GM20431 (cell line): Measurements from ENCODE around the gene GPC6.

ENCODE experiments used
- in situ Hi-C: fragments of 300-500 bp; cut with MseI, MboI; formaldehyde crosslinking; loops from one replicate; pipeline ENCODE4 v1.15.0; 2020; ENCODE audit warnings: low sequenced_read_pairs; ENCODE audit not compliant: unreplicated experiment

GPC6 gene

DNA sequence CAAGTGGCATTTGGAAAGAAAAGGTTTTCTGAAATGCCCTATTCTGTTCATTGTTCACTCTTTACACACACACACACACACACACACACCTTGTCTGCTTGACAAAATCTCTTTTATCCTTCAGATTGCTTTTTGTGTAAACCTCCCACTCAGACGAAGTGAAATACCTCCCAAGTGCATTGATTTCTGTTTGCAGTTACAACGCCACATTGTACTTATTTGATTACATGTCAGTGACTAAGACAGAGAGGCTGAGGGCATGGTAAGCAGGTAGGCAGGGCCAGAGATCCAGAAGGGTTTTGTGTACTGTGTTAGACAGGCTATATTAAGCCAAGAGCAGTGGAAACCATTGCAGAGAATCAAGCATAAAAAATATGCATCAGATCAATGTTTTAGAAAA lies 561.8 kb downstream of the GPC6 start:
- in situ Hi-C loops, result no loop called here

DNA sequence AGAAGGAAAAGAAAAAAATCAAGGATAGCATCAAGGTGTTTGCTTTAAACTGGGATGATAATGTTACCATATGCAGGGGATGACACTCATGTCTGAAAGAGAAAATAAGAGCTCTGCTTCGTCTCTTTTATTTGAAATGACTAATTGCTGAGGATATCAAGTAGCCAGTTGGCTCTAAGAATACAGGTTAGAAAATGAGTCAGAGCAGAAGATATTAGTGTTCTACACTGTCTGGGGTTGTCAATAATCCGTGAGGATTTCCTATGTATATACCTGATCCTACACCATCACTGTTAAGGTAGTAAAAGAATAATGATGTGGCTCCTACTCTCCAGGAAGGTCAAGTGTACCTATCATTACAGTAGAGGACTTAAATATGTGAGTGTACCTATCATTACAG lies 562.5 kb downstream of the GPC6 start:
- in situ Hi-C loops, result no loop called here

DNA sequence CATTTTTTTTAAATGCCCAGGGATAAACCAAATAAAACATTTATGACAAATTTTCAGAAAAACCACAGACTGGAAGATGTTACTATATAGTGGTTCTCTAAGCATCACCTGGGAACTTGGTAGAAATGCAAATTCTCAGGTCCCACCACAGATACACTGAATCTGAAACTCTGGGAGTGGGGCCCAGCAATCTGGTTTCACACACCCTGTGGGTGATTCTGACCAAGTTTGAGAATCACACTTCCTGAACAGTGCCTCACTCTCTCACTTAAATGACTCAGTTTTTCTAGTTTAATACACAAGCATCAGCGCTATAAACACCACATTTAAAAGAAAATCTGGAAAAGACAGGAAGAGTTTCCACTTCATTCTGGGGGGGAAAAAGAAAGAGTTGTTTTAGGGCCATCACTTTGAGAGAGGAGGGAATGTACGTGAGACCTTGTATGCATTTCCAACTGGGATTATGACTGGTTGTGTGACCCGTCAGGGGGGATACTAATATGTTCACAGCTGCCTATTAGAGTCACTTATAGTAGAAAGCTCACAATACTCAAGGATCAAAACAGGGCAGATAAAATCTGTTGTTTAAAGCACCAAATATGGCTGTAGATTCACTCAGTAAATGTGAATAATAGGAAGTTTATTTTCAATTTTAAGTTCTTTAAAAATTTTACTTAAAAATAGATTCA lies 567.7 kb downstream of the GPC6 start:
- in situ Hi-C loops, result no loop called here

DNA sequence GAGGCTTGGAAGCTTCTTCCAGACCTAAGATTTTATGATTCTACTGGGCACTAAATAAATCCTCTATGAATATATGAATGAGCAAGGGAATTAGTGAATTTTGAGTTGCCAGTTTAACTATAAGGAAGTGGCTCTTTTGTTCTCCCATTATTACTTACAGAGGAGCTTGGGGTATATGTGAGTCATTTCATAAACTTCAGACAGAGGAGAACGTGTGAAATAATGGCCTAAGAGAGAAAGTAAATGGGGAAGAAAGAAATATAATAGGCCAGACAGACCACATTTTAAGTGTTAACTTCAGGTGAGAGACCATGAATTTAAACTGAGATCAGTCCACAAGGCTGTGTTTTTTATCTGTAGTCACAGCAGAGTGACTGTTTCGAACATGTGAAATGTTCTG lies 570.9 kb downstream of the GPC6 start:
- in situ Hi-C loops, result no loop called here

DNA sequence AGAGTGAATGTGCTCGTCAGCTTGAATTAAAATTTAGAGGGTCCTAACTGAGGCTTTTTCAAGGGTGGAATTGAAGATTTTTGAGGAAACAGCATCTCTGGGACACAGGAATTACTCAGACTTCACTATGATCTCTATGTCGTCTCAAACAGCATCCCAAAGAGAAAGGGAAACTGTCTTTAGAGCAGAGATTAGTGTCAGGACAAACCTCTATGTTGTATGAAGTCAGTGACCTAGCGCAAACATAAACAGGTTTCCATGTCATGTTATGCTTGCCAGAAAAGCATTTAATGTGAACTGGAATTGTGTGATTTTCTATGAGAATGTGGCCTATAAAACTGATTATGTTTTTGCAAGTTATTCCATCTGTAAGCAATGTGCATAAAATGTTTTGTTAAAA lies 573.7 kb downstream of the GPC6 start:
- in situ Hi-C loops, result no loop called here

DNA sequence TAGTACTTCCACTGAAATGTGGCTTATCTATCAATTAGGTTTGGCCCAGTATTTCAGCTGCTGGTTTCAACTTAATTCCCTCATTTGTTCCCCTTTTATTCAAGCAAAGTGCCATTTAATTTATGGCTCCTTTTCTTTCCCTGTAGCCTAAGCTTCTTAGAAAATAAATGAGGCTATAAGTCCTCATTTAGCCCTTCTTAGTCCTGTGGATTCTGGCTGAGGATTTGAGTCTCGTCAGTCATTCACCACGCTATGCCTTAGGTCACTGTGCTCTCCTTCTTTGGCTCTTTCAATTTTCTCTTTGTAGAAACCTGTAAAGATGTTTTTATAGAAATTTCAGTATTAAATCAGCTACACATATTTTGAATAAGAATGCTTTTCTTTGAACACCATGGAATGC lies 579.1 kb downstream of the GPC6 start:
- in situ Hi-C loops, result no loop called here

DNA sequence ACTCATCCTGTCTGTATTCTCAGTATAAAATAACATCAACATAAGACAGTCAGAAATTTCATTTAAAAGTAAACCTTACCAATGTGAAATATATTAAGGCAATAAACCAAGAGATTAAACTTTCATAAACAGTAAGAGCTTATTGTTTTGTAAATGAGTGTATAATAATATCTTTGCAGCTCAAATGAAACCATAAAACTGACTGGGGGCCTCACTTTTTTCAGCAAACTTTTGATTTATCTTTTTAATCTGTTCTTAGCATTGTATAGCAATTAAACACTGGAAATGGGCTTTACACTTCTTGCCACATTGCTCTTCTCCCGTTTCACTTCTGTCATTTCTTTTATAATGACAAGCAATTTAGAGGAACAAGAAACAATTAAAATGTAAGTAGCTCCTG lies 580.3 kb downstream of the GPC6 start:
- in situ Hi-C loops, result no loop called here

DNA sequence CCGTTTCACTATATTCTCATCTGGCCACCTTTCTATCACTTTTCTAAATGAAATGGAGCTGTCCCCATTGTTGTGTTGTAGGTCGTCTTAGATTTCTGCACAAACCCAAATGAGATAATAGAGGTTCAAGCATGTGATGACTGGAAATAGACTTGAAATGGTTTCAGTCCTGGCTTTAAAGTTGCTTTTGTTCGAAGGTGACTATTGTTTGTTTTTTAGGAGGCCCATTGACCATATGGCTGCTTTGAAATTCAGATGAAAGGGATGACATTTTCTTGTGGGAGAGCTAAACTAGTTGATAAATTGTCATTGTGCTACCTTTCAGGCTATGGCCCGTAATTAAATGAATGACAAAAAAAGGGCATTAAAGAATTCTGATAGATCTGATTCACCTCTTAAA lies 583.7 kb downstream of the GPC6 start:
- in situ Hi-C loops, result no loop called here

DNA sequence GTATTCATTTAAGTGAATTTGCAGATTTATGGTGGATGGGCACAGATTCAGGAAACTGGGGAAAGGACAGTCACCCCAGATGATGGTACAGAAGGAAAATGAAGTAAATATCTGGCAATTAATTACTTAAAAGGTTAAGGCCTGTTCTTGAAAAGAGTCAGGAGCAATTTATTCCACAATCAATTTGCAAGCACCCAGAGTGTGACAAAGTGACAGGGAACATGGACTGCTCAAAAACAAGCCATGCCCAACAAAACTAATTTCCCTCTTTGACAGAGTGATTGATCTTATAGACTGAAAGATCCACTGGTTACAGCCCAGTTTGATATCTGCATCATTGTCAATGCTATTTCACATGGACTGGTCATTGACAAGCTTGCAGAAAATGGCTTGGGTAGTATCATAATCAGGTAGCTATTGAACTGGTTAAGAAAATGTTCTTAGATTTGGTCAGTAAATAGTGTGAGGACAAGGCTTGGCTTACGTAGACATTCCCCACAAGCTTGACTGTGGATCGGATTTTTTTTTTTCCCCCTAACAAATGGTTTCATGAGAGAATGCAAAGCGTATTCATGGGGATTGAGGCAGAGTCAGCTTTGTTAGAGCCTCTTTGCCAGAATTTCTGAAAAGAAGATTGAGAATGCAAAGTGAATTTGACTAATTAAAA lies 584.6 kb downstream of the GPC6 start:
- in situ Hi-C loops, result no loop called here

DNA sequence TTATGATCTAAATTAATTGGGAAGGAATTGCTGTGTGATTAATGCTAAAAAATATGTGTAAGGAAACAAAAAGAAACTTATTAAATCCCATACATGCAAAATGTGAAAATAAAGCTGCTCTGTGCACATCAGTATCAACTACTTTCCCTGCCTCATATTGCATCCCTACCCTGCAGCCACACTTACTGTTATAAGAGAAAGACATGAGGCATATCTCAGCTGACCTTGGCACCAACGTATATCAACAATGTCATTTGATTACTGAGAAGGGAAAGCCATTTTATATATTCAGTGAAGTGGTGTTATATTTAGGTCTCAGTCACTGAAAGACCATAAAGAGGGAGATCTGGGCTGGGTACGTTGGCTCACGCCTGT lies 585.1 kb downstream of the GPC6 start:
- in situ Hi-C loops, result no loop called here

DNA sequence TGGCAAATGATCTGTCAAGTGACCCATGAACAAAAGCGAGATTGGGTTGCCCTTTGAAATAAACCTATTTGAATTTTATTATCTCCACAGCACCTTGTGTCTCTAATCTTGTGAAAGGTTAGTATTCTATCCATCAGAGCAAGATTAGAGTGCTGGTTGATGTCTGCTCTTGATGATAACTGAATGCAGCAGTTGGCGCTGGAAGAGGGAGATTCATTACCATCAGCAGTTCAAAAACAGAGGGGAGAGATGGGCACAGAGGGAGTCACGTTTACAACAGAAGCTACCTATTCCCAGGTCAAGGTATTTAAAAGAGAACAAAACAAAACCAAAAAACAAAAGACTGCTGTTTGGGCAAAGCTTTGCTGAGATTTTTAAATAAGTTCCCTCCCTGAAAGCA lies 588.1 kb downstream of the GPC6 start:
- in situ Hi-C loops, result no loop called here

DNA sequence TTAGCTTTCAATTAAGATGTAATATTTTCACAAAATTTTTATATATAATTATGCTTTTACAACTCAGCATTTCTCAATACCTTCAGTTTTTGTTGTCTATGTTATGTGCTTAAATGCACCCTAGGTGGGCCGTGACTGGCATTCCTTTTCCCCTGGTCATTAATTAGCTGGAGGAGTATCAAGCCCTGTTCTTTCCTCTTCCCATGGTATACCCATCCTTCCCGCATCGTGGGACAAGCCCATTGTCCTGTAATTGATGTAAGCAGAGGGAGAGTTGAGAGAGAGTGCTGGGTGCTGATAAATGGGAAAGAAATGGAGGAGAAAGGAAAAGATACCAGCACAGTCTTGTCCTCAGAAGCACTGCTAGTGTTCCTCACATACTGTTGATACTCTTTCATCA lies 591.7 kb downstream of the GPC6 start:
- in situ Hi-C loops, result no loop called here

DNA sequence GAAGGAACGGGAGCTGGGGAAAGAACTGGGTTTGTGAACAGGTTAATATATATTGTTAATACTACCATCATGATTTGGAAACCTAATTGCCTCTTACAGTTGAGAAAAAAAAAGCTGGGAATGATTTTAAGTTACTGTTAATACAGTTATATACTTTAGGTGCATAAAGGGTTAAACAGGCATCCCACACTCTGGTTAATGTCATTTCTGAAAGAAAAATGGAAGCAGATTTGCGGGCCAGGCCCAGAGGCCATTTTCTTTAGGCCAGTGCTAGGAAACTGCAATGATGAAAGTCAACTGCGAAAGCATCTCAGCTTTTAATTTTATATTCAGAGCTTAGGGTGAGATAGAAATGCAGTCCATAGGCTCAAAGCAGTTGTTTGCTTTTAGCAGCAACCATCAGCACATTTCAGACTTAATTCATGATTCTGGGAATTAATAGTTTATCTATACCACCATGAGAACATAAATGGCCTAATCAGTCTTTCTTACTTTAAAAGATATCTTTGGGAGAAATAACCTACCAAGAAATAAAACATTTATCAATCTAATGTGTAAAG lies 592.8 kb downstream of the GPC6 start:
- in situ Hi-C loops, result no loop called here

DNA sequence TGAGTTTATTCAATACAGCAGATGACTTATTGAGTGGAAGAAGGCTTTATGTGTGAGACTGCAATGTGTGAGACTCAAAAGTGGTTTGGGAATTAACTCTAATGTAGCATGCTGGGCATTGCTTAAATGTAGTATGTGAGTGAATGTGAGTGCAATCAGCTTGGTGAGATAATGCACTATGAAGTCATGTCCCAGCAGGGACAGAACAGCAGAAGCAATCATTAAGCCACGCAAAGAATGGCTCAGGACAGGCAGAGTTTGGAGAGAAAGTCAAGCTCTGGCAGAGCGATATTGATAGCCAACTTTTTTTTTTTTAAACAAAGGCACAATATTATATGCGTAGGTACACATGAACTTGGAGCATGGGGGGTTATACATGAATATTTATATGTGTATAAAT lies 597.7 kb downstream of the GPC6 start:
- in situ Hi-C loops, result no loop called here

DNA sequence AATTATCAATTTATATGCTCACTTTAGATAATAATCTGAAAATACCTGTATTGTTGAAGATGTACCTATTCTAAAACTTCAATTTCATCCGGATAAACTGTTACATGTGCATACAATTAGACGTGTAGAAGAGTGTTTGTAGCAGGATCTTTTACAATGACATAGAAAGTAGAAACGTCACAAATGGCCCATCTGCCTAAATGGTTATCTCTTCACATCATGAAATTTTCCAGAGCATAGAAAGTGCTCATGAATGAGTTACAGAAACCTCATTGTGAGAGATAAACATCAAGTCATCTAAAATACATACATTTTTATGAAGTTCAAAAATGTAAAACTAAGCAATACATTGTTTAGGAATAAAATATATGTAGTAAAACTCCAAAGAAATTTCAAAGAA lies 607.4 kb downstream of the GPC6 start:
- in situ Hi-C loops, result no loop called here

DNA sequence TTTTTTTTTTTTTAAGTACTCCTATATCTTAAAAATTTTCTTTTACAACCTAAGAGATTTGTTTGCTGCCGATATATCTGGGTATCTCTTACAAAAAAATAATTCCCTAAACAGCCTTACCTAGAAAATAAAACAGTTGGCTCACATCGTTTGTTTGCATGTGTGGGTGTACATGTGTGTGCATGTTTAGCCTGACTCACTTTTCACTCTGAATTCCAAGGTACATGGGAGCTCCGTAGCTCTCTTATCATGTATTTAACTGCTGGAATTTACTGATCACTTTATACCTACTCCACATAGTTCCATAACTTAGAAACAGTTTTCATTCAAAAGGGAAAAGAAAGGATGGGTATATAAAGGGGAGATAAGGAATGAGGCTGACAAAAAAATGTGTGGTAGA lies 616.5 kb downstream of the GPC6 start:
- in situ Hi-C loops, result no loop called here

DNA sequence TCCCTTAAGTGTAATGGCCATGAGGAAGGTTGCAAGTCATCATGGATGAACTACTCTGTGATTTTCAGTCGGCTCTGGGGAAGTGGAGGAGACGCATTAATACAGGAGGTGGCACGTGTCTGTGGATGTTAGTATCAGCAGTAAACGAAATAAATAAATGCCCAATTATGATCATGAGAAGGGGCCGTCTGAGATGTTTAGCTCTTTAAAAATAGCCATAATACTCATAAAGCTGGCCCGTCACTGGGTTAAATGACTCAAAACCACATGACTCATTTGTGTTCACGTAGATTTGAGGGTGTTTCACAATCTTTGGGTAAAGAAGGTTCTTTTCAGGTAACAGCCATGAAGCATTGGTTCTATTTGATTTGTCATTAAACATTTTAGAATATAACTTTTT lies 620.6 kb downstream of the GPC6 start:
- in situ Hi-C loops, result no loop called here

DNA sequence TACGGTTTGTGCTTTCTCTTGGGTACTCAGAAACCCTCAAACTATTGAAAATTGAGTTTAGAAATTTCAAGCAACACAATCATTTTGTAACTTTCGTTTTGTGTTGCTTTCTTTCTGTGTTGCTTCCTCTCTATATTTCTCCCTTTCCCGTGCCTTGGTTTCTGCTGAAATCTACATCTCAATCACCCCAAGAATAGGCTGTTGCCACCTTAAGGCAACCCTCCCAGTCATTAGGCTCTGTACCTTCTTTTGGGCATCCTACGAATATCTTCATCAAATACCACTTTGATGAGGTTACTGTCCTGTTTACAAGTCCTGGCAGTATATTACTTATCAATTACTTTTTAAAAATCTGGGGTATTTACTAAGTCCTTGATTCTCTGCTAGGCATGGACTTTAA lies 621.6 kb downstream of the GPC6 start:
- in situ Hi-C loops, result no loop called here

DNA sequence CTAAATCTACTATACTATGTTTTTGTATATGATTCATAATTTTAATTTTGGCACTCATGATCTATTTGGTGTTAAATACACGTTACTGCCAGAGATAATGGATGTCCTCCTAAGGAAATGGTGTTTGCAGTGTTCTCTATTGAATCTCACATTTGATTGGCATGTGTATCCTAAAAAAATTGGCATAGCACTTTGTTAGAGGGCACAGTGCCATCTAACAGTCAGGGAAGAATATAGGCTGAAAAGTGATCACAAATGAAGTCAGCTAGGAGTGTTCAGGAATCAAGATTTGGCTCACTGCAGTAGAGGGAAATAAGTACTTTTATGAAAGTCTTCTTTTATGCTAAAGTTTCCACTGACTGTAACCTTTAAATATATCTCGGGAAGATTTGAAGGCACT lies 624.6 kb downstream of the GPC6 start:
- in situ Hi-C loops, result no loop called here

DNA sequence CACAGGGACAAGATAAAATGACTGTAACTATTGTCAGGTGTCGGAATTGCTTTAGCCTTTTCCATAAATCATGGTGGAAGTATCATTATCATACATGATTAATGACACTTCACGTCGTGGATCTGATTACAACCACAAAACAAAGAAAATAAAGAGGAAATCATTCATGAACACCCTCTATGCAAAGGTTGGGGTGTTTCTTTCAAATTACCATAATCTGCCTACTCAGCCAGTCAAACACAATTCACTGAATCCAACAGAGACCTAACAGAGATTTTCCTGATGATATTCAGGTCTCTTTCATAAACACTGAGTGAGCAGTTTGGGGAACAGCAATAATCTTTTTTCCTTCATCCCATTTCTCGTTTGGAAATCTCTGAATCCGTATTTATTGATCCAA lies 627.3 kb downstream of the GPC6 start:
- in situ Hi-C loops, result no loop called here

DNA sequence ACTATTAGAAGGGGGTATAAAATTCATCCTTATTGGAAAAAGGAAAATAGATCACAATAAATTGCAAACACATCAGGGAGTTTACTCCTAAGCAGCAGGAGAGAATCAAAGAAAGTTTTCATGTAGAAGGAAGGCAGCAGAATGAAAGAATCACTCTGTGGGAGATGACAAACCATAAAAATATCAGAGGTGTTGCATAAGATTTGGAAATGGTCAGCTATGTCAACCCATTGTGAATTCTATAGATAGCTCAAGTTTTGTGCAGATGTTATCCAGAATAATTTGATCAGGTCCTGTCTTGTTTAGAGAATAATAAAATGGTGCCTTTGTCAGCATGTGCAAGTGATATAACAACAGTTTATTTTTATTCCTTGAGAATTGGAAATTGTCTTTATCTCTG lies 630.5 kb downstream of the GPC6 start:
- in situ Hi-C loops, result no loop called here

DNA sequence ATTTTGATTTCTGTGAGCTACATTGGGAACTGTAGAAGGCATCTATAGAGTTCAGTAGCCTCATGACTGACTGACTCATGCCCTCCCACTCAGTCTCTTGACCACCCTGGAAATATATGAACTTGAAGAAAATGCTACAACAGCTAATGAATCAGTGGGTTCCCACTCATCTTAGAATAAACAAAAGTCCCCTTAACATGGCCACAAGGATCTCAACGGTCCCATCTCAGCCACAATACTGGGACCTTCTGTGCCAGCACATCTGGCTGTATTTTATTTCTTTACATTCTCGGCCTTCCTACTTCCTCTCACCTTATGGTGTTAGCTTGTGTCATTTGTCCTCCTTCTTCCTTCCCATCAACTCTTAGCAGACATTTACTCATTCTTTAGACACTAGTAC lies 633.1 kb downstream of the GPC6 start:
- in situ Hi-C loops, result no loop called here
